ENCODE data around the gene COG7. TPM values are rescaled to one million over a fixed set of nuclear protein-coding genes. Genes with fewer than 3 reads are reported as not detected.

The COG7 gene
- polyA plus RNA-seq, 1 donor, result 15.7 TPM

DNA sequence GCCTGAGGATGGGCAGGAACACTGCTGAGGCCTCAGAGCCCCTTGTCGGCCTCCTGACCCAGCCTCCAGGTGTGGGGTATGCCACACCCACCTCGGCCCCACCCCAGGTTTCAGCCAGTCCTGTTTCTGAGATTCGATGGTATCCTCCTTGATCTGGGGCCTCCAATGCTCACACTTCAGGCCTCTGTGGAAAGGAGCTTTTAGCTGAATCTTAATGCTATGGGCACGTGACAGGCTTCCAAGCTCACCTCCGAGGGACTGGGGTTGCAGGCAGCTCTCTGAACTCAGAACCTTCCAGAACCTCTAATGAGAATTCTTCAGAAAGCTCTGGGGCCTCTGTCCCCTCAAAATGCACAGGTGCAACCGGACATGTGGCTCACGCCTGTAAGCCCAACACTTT lies 96.0 kb downstream of the COG7 start:
- DNase-seq, result no peak

DNA sequence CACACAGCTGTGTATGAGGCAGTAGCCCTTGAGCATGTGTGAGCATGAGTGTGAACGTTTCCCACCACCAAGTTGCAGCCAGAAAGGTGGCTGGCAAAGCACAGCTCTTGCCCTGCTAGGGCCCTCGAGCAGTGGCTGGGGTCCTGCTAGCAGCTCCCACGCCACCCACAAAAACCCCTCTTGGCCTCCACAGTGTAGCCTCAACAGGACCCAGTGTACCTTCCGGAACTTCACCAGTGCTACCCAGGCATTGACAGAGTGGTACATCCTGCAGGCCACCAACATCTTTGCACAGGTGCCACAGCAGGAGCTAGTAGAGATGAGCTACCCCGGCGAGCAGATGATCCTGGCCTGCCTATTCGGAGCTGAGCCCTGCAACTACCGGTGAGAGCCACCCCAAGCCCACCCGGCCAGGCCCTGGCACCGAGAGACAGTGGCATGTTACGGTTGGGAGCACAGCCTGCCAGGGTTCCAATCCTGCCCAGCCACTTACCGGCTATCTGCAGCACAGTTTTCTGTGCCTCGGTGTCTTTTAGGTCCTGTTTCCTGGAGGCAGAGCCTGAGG lies 97.8 kb downstream of the COG7 start:
- DNase-seq, result no peak

DNA sequence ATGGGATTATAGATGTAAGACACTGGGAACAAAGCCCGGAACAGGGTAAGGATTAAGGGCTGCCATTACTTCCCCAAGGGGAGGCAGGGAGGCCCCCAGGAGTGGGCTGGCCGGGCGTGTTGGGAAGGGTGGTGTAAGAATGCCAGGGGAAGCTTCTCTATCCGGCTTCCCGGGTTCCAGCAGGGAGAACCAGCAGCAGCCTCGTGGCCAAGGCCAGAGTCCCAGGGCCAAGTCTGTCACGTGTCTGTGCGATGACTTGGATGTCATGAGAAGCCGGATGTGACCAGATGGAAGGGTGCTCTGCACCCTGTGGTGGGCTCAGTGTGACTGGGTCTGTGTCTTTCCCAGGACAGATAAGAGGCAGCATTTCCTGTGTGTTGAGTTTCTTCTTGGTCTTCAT lies 98.7 kb downstream of the COG7 start:
- no peak for DNase-seq

DNA sequence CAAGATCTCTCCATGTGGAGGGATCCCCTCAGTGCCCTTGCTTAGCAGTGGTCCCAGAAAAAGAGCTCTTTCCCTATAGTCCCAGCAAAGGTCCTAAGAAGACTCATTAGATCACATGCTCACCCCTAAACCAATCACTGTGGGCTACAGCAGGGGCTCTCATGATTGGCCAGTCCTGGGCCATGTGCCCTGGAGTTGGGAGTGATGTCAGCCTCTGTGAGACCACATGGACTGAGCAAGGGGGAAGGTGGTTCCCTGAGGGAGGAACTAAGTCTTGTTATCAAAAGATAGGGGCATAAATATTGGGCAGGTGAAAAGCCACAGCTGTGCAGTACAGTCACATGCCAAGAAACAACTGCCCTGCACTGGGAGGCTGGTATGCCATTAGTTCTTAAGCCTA lies 99.5 kb downstream of the COG7 start:
- DNase-seq, result no peak

DNA sequence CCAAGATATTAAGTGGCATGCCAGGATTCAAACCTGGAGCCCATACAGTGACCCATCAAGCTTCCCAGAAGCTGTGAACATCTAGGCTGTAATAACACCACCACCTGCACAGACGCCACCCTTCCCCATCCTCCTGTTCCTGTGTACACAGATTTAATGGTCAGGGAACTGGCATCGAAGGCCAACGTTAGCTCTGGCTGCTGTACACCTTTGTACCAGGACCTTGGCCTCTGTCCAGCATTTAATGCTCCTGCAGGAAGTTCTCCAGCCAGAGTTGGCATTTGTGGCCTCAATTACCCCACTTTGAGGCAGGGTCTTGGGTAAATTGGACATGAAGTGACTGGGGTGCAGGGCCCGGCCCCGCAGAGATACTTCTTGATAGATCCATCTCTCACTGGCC lies 101.6 kb downstream of the COG7 start:
- no peak for DNase-seq

DNA sequence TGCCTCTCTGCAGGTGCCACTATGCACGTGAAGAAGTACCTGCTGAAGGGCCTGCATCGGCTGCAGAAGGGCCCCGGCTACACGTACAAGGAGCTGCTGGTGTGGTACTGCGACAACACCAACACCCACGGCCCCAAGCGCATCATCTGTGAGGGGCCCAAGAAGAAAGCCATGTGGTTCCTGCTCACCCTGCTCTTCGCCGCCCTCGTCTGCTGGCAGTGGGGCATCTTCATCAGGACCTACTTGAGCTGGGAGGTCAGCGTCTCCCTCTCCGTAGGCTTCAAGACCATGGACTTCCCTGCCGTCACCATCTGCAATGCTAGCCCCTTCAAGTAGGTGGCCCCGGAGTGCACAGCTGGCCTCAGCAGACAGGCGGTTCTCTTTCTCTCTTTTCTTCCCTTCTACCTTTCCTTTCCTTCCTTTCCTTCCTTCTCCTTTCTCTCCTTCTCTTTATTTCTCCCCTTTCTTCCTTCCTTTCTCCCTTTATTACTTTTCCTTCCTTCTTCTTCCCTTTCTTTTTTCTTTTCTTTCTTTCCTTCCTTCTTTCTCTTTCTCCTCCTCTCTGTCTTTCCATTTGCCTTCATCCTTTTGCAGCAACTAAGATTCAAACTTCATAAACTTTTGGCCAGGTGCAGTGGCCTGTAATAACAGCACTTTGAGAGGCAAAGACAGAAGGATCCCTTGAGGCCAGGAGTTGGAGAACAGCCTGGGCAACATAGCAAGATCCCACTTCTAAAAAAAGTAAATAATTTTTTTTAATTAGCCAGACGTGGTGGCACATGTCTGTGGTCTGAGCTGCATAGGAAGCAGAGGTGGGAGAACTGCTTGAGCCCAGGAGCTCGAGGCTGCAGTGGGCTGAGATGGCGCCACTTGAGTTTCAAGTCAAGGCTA lies 104.2 kb downstream of the COG7 start:
- DNase-seq, result no peak

DNA sequence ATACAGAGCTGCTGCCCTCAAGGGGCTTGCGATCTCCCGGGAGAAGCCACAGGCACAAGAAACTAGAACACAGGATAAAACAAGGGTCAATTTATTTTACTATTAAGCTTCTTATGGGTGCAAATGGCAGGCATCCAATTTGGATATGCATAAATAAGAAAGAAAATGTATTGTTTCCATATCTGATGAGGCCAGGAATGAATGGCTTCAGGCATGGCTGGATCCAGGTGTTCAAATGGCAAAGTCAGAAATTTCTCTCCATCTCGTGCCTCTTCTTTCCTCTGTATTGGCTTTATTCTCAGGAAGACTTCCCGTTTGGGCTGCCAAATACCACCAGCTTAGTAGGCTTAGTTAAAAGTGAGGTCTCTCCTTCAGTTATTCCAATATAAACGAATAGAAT lies 107.8 kb downstream of the COG7 start:
- no peak for DNase-seq

DNA sequence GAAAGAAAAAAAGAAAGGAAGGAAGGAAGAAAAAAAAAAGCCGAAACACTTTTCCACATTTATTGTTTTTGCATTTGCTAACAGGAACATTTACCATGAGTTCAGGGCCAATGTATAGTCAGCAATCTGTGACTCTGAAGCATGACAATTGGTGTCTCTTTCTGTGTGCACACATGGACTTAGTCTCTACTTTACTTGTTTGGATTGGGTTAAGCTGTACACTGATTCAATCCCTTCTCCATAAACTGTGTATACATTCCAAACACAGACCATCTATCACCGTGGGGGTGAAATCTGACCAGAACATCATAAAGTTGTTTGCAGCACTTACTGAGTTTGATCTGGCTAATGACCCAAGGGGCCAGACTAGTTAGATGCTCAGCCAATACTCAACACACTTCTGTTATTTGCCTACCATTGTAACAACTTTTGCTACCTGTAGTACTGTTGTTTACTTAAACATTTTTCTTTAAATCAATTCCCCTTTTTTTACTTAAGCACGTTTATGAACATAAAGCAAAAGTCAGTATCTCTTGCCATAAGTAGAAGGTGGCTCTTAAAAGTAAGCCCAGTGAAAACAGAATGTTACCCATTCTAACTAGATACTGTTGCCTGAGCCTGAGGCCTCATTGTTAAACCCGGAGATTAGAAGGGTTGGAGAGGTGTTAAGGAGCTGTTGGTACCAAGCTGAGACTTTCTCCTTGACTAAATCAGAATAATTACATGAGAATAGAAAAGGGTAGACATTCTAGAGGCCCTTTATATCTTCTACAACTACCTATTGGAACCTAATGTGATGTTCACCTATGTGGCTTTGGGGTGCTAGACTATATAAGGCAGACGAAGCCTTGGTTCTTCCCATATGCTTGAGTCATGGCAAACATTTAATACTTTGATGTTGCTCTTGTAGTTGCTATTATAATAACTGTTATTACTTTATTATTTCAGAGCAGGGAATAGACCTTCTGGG lies 109.1 kb downstream of the COG7 start:
- DNase-seq, result no peak

DNA sequence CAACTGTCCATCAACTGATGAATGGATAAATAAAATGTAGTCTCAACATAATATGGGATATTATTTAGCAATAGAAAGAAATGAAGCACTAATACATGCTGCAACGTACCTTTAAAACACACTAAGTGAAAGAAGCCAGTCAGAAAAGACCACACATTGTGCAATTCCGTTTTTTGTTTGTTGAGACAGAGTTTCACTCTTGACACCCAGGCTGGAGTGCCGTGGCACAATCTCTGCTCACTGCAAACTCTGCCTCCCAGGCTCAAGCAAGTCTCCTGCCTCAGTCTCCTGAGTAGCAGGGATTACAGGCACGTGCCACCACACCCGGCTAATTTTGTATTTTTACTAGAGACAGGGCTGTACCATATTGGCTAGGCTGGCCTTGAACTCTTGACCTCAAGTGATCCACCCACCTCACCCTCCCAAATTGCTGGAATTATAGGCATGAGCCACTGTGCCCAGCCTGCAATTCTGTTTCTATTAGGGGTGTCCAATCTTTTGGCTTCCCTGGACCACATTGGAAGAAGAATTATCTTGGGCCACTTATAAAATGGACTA lies 110.8 kb downstream of the COG7 start:
- DNase-seq, result no peak

DNA sequence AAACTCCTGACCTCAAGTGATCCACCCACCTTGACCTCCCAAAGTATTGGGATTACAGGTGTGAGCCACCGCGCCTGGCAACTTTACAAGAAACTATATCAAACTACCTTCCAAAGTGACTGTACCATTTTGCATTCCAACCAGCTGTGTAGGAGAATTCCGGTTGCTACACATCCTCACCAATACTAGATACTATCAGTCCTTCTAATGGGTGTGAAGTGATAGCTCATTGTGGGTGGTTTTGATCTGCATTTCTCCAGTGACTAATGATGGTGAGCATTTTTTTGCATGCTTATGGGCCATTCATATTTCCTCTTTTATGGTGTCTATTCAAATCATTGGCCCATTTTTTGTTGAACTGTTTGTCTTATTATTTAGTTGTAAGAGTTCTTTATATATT lies 113.2 kb downstream of the COG7 start:
- DNase-seq, result no peak

Other genes starting within 250 kb of the COG7 start
- gene SCNN1B, start 150.9 kb downstream of the COG7 start, polyA plus RNA-seq (ENCODE audit: insufficient read length), result not detected
- gene GGA2, start 57.3 kb upstream of the COG7 start, polyA plus RNA-seq (ENCODE audit: insufficient read length), result 111 TPM
- 17.6 TPM for gene EARS2, start 104.2 kb upstream of the COG7 start, polyA plus RNA-seq (ENCODE audit: insufficient read length)
- gene UBFD1, start 104.5 kb upstream of the COG7 start, polyA plus RNA-seq (ENCODE audit: insufficient read length), result 69.8 TPM
- 80.9 TPM for gene NDUFAB1, start 143.1 kb upstream of the COG7 start, polyA plus RNA-seq (ENCODE audit: insufficient read length)
- 9.7 TPM for gene PALB2, start 188.1 kb upstream of the COG7 start, polyA plus RNA-seq (ENCODE audit: insufficient read length)
- gene DCTN5, start 188.3 kb upstream of the COG7 start, polyA plus RNA-seq (ENCODE audit: insufficient read length), result 36.6 TPM
- 11.9 TPM for gene PLK1, start 225.7 kb upstream of the COG7 start, polyA plus RNA-seq (ENCODE audit: insufficient read length)

Data from hindlimb muscle (tissue), 1 donor.